ENCODE measurements around the gene MT4.
A peak's percentile ranks its signal among the peaks of the same experiment; 100 is the strongest.

MT4 gene

DNA sequence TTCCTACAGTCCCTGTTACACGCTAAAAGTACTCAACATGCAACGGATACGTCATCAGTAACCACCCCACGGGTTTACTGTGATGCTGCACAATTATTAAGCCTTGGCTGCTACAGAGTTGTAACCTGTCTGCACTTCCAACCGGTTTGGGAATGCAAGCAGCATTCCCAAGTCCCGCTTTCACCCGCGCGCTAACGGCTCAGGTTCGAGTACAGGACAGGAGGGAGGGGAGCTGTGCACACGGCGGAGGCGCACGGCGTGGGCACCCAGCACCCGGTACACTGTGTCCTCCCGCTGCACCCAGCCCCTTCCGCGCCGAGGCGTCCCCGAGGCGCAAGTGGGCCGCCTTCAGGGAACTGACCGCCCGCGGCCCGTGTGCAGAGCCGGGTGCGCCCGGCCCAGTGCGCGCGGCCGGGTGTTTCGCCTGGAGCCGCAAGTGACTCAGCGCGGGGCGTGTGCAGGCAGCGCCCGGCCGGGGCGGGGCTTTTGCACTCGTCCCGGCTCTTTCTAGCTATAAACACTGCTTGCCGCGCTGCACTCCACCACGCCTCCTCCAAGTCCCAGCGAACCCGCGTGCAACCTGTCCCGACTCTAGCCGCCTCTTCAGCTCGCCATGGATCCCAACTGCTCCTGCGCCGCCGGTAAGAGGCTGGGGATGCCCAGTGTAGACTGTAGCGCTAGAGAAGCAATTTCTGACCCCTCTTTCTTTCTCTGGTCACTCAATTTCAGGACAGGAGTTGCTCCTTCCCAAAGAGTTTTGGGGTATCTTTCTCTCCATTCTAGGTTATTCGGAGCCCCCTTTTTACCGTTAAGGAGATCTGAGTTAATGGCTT is 43.4 kb downstream of the MT4 start, which contains the start of gene MT2A:
Gene MT2A, plus strand, starts transcription at position 542 of the 833 bp plus-strand sequence. Its CDS starts 72 bp downstream, at position 614.
- peak within 1 kb of the TSS; percentile 82 for H3K4me3 ChIP-seq
- TF ChIP-seq CTCF (IDR thresholded peaks at IDR 0.05): no peak
- peak within 1 kb of the TSS; percentile 91 to 93 for H3K27ac ChIP-seq
- DNase-seq (ENCODE audit: low spot score): peak; percentile 97

DNA sequence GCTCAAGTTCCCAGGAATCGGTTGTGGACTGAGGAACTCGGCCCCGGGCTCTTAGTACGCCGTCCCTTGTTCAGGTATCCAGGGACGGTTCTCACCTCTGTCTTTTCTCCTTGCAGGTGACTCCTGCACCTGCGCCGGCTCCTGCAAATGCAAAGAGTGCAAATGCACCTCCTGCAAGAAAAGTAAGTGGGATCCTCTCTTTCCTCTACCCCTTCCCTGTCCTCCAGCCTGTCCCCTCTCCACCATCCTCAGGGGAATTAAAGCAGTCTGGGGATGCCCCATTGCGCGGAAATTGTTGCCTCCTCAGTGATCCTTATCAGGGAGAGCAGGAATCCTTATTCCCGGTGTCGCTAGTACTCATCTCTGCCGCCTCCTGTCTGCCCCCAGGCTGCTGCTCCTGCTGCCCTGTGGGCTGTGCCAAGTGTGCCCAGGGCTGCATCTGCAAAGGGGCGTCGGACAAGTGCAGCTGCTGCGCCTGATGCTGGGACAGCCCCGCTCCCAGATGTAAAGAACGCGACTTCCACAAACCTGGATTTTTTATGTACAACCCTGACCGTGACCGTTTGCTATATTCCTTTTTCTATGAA is 44.1 kb downstream of the MT4 start:
- Histone ChIP-seq H3K27ac (peak overlapping the region; percentile 91 to 93), H3K4me3 (peak overlapping the region; percentile 82)
- no peak for TF ChIP-seq CTCF (IDR thresholded peaks at IDR 0.05)
- no peak for DNase-seq (ENCODE audit: low spot score)

- no peak for TF ChIP-seq CTCF (IDR thresholded peaks at IDR 0.05)
- DNase-seq (ENCODE audit: low spot score): no peak
- peak overlapping the region; percentile 91 to 93 for H3K27ac ChIP-seq
- H3K4me3 ChIP-seq: peak overlapping the region; percentile 82
These were observed 44.6 kb downstream of the MT4 start for GRCh38 chr16:56609463-56609921.

DNA sequence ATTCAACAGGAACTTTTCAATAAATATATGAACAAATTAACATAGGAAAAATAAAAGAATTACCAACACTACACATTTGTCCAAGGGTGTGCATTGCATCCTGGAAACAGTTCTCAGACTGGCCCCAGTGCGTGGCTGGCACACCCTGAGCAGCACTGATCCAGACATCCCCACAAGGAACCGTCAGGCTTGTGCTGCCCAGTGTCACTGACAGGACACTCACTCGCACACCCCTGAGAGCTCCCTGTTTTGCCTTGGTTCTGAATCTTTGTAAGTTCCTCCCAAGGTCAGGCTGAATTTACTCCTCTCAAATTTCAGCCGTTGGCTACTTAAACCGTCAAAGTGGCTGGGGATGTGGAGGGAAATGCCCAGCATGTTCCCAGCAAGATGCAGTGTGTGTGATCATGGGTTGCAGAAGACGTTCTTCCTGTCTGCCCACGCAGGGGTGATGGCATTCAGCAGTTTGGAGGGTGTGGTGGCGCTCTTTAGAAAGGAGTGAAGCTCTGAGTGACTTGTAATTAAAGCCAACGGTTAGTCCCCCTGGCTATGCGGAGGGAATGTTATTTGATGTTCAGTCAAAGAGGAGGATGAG is 45.2 kb downstream of the MT4 start:
- peak overlapping the region; percentile 91 to 93 for H3K27ac ChIP-seq
- DNase-seq (ENCODE audit: low spot score): peak; percentile 89
- no peak for TF ChIP-seq CTCF (IDR thresholded peaks at IDR 0.05)
- peak overlapping the region; percentile 82 for H3K4me3 ChIP-seq

DNA sequence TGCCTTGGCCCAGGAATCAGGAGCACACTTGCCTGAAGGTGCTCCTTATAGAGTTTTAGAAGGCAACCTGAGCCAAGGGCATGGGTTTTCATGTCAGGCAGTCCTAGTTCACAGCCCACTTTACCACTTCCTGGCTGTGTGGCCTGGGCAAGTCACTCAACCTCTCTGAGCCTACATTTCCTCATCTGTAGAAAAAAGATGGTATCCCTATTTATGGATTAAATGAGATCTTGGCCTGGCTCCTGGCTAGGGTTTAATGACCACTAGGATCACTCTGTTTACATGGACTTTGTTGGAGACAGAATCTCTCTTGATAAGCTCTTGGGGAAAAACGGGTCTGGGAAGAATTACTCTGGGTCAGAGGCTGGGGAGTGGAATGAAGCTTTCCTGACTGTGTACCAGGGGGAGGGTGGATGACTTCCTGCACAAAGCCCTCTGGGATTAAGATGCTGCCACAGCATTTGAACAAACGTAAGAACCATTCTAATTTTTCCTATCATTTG is 45.8 kb downstream of the MT4 start:
- Histone ChIP-seq H3K27ac (peak overlapping the region; percentile 91 to 93), H3K4me3 (peak overlapping the region; percentile 82)
- peak; percentile 76 for DNase-seq (ENCODE audit: low spot score)
- no peak for TF ChIP-seq CTCF (IDR thresholded peaks at IDR 0.05)

- peak; percentile 94 for DNase-seq (ENCODE audit: low spot score)
- TF ChIP-seq CTCF (IDR thresholded peaks at IDR 0.05): no peak
- peak overlapping the region; percentile 91 to 93 for H3K27ac ChIP-seq
- H3K4me3 ChIP-seq: peak overlapping the region; percentile 82
These were observed 46.5 kb downstream of the MT4 start for GRCh38 chr16:56611281-56611833.
